ENCODE measurements around the gene PUM2.
"Not testable (repeated sequence)": the region's sequence is repeated elsewhere in the genome, so short reads cannot be mapped to it uniquely, and the experiment has no call there.

Gene PUM2

DNA sequence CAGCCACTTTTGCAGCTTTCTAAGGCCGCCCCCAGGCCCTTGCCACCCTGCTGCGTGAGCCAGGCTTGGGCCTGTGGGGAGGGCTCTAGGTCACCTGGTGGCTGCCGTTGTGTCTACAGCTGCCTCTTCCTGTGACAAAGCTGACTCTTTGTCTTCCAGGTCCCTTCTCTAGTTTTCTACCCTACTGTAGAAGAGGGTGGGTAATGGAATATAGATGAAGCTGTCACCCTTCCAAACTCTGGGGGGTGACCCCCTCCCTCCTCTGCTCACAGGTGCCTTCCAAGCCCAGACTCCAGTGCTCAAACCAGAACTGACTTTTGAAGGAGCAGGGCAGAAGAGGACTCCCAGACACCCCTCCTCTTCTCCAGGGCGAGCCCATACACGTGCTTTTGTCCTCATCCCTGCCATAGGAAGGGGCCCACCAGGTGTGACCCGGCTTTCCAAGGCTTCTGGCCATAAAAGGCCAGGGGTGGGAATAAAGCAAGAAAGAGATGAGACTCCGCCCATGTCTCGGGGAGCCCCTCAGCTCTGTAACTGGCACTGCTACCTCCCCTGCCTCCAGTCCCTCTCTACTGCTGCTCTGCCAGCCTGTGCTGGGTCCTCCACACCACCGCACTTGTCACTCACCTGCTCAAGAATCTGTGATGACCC lies 107.8 kb downstream of the PUM2 start:
- DNase-seq (ENCODE audit: extremely low spot score): no peak
- POLR2A ChIA-PET: no interaction called here
- CTCF ChIA-PET: no interaction called here
- TF ChIP-seq L3MBTL2 (conservative IDR thresholded peaks at IDR 0.05) (no peak), ZNF384 (IDR thresholded peaks at IDR 0.05) (no peak), SUZ12 (IDR thresholded peaks at IDR 0.05) (no peak), LEF1 (IDR thresholded peaks at IDR 0.05; ENCODE audit: borderline replicate concordance) (no peak)

GRCh38 chr2:20241973-20242726 lies 108.5 kb downstream of the PUM2 start:
- DNase-seq (ENCODE audit: extremely low spot score): no peak
- TF ChIP-seq CTBP1 (IDR thresholded peaks at IDR 0.05; ENCODE audit: borderline replicate concordance): no peak
- TF ChIP-seq ELF4 (IDR thresholded peaks at IDR 0.05): no peak
- no peak for TF ChIP-seq FOXK2 (IDR thresholded peaks at IDR 0.05)
- no peak for TF ChIP-seq L3MBTL2 (conservative IDR thresholded peaks at IDR 0.05)
- no peak for TF ChIP-seq FOXA1 (IDR thresholded peaks at IDR 0.05)
- TF ChIP-seq TARDBP (IDR thresholded peaks at IDR 0.05): no peak
- POLR2A ChIA-PET: no interaction called here
- CTCF ChIA-PET: no interaction called here

DNA sequence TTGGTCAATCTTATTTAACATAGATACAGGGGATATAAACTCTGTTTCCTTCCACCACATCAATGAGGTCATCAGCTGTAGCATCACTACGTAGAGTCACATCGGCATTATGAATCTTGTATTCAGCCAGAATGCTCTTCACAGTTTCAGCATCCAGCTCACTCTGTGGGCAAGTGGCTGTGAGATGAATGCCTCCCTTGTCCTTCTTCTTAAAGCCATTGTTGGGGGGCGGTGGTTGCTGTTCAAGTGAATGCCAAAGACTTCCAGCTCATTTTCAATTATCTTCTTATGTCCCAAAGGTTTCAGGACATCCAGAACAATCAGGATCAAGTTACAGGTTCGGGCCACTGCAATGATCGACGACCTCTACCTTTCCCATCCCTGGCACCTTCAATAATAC lies 110.4 kb downstream of the PUM2 start:
- POLR2A ChIA-PET; CTCF ChIA-PET; DNase-seq (ENCODE audit: extremely low spot score): not testable (repeated sequence)

DNA sequence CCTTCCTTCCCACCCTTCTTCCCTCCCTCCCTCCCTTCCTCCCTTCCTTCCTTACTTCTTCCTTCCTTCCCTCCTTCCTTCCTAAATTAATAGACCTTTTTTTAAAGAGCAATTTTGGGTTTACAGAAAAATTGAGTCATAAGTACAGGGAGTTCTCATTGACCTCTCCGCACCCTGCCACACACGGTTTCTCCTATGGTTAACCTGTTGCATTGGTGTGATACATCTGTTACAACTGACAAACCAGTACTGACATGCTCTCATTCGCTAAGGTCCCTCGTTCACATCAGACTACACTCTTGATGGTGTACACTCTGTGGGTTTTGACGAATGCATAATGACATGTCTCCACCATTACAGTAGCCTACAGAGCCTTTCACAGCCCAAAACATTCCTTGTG lies 114.1 kb downstream of the PUM2 start:
- CTCF ChIA-PET: no interaction called here
- no peak for TF ChIP-seq L3MBTL2 (conservative IDR thresholded peaks at IDR 0.05)
- TF ChIP-seq ARNT (IDR thresholded peaks at IDR 0.05): no peak
- TF ChIP-seq FOXA1 (IDR thresholded peaks at IDR 0.05): no peak
- TF ChIP-seq CTBP1 (IDR thresholded peaks at IDR 0.05; ENCODE audit: borderline replicate concordance): no peak
- TF ChIP-seq TARDBP (IDR thresholded peaks at IDR 0.05): no peak
- no peak for TF ChIP-seq ZNF384 (IDR thresholded peaks at IDR 0.05)
- no peak for TF ChIP-seq PKNOX1 (IDR thresholded peaks at IDR 0.05)
- no peak for TF ChIP-seq FOXK2 (IDR thresholded peaks at IDR 0.05)
- no peak for TF ChIP-seq SUZ12 (IDR thresholded peaks at IDR 0.05)
- no peak for TF ChIP-seq ELF4 (IDR thresholded peaks at IDR 0.05)
- POLR2A ChIA-PET: no interaction called here
- no peak for DNase-seq (ENCODE audit: extremely low spot score)

- DNase-seq (ENCODE audit: extremely low spot score): no peak
- ChIA-PET CTCF (interaction anchor here (0.6 kb wide), 1 partner anchor 26 kb away, joined by 3 read pairs; no protein-coding TSS in a partner anchor), POLR2A (no interaction called here)
- TF ChIP-seq FOXK2 (IDR thresholded peaks at IDR 0.05) (no peak), FOXM1 (IDR thresholded peaks at IDR 0.05; ENCODE audit: borderline replicate concordance) (no peak), PKNOX1 (IDR thresholded peaks at IDR 0.05) (no peak), SP1 (IDR thresholded peaks at IDR 0.05) (no peak), HDGF (IDR thresholded peaks at IDR 0.05; ENCODE audit: borderline replicate concordance) (no peak), SUZ12 (IDR thresholded peaks at IDR 0.05) (no peak), NFRKB (IDR thresholded peaks at IDR 0.05) (no peak), L3MBTL2 (conservative IDR thresholded peaks at IDR 0.05) (no peak), ELF4 (IDR thresholded peaks at IDR 0.05) (no peak), ZNF384 (IDR thresholded peaks at IDR 0.05) (no peak), ARNT (IDR thresholded peaks at IDR 0.05) (no peak), LEF1 (IDR thresholded peaks at IDR 0.05; ENCODE audit: borderline replicate concordance) (no peak), TARDBP (IDR thresholded peaks at IDR 0.05) (no peak), CTBP1 (IDR thresholded peaks at IDR 0.05; ENCODE audit: borderline replicate concordance) (no peak)
Observed at GRCh38 chr2:20235655-20236305, 114.9 kb downstream of the PUM2 start.

DNA sequence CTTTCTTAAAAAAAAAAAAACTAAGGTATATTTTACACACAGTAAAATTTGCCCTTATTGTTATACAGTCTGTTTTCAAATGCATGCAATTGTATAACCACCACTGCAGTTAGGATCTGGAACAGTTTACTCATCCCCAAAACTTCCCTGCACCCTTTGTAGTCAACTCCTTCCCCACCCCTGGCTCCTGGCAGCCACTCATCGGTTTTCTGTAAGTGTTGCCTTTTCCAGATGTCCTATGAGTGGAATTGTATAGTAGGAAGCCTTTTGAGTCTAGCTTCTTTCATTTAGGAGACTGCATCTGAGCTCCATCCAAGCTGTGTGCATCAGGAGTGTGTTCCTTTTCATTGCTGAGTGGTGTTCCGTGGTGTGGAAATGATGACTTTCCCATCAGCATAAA lies 116.0 kb downstream of the PUM2 start:
- CTCF ChIA-PET; POLR2A ChIA-PET; DNase-seq (ENCODE audit: extremely low spot score): not testable (repeated sequence)

DNA sequence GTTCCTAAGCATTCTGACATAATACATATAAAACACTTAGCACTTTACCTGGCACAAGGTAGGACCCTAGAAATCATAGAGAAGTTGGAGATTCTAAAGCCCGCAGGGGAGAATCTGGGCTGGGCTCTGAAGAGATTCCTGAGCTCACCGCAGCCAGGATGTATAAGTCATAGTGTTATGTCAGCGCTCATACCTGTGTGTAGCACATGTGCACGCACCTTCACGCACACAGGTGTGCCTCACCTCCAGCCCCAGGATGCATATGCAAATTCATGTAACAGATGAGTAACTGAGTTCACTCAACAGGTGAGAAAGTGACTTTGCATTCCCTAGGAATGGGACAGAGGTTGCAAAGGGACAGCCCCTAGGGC lies 117.8 kb downstream of the PUM2 start:
- POLR2A ChIA-PET: no interaction called here

More for the DNA sequence above, 117.8 kb downstream of the PUM2 start:
- no peak for DNase-seq (ENCODE audit: extremely low spot score)
- TF ChIP-seq FOXM1 (IDR thresholded peaks at IDR 0.05; ENCODE audit: borderline replicate concordance) (no peak), BHLHE40 (IDR thresholded peaks at IDR 0.05; ENCODE audit: borderline replicate concordance) (no peak), ELF4 (IDR thresholded peaks at IDR 0.05) (no peak), LEF1 (IDR thresholded peaks at IDR 0.05; ENCODE audit: borderline replicate concordance) (no peak), FOXA1 (IDR thresholded peaks at IDR 0.05) (no peak), PKNOX1 (IDR thresholded peaks at IDR 0.05) (no peak), SUZ12 (IDR thresholded peaks at IDR 0.05) (no peak), ZNF384 (IDR thresholded peaks at IDR 0.05) (no peak), TARDBP (IDR thresholded peaks at IDR 0.05) (no peak), FOXK2 (IDR thresholded peaks at IDR 0.05) (no peak), CTBP1 (IDR thresholded peaks at IDR 0.05; ENCODE audit: borderline replicate concordance) (no peak), SP1 (IDR thresholded peaks at IDR 0.05) (no peak), HDGF (IDR thresholded peaks at IDR 0.05; ENCODE audit: borderline replicate concordance) (no peak), L3MBTL2 (conservative IDR thresholded peaks at IDR 0.05) (no peak)
- CTCF ChIA-PET: no interaction called here
